SKM-1 treated with dmso at 0.1 percent for 144 hours (cell line): Measurements from ENCODE around the gene XAB2.

ENCODE experiments used
- DNase-seq: peaks from one replicate; lab custom pipeline; 2025; ENCODE audit not compliant: unreplicated experiment; lab: John Stamatoyannopoulos, UW

XAB2 gene

DNA sequence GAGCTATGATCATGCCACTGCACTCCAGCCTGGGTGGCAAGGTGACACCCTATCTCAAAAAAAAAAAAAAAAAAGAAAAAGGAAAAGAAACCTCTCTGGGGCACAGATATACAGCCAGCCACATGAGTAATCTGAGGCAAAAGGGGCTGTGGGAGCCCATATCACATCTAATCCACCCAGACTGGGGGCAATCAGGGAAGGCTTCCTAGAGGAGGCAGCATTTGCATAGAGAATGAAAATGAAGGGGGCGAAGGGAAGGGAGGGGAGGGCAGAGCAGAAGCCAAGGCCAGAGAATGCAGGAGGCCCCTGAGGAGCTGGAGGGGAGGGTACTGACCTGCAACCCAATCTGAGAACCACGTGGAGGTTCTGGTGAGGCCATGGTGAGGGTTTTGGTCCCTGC lies 20.8 kb upstream of the XAB2 start:
- DNase-seq = no peak

DNA sequence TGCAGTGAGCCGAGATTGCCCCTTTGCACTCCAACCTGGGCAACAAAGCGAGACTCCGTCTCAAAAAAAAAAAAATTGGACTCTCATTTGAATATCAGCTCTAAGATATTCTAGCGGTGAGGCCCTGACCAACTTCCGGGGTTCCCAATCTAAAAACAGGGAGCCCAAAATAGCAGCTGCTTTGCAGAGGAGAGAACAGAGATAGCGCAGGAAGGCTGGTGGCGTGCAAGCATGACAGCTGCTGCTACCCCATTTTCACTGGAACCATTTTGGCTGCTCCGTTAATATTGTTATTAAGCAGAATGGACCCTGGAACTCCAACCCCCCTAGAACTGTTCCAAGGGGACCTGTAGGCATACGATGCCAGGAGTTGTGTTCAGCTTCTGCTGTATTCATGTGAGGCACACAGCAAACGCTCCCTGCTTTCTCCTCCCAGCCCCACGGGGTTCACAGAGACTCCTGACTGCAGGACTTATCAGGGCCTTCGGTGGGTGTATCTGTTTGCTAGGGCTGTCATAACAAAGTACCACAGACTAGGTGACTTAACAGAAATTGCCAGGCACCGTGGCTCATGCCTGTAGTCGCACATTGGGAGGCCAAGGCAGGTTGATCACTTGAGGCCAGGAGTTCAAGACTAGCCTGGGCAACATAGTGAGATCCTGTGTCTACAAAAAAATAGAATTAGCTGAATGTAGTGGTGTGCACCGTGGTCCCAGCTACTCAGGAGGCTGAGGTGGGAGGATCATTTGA lies 19.1 kb upstream of the XAB2 start:
- DNase-seq = no peak

DNA sequence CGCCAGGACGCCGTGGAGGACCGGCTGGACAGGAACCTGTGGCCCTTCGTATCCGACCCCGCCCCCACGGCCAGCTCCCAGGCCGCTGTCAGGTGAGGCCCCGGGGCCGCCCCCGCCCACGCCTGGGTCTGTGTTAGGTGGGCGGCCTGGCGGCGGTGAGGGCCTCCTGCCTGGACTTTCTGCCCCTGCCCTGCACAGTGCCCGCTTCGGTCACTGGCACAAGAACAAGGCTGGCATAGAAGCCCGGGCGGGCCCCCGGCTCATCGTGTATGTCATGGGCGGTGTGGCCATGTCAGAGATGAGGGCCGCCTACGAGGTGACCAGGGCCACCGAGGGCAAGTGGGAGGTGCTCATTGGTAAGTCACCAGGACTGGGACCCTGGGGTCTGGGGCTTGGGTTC lies 17.8 kb upstream of the XAB2 start:
- no peak for DNase-seq

DNA sequence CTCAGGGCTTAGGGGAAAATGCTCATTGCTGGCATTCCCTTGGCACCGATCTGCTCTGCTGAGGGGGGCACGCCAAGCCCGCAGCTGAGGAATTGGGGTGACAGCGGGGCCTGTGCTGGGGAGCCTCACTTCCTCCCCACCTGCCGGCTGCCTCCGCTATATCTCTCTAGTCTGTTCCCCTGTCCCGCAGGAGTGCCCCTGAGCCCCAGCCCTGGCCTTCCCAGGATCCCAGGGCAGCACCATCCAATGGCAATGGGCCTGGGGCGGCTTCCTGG lies 17.0 kb upstream of the XAB2 start:
- no peak for DNase-seq

DNA sequence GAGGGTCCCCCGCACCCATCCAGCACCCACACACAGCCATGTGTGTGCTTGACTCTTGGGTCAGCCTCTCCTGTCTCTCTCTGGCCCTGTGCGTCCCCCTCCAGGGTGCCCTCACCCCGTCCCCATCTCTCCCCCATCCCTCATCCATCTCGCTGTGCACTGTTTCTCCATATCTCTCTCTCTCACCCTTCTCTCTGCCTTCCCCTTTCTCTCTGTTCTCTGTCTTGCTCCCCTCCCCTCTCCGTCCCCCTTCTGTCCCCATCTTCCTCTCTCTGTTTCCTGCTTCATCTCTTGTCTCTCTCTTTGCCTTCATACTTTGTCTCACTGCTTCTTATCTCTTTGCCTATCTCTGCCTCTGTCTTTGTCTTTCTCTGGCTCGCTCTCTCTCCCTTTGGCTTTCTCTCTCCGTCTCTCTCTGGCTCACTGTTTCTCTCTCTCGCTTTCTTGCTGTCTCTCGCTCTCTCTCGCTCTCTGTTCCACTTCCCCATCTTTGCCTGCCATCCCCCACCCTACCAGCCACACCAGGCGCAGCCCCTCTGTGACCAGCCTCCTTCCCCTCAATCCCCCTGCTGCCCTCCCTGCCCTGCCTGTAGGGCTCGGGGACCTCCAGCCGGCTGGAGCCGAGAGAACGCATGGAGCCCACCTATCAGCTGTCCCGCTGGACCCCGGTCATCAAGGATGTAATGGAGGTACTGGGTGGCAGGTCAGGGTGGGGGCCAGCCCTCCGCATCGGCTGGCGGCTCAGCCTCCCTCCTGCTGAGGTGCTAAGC lies 16.5 kb upstream of the XAB2 start:
- DNase-seq = peak; percentile 67

DNA sequence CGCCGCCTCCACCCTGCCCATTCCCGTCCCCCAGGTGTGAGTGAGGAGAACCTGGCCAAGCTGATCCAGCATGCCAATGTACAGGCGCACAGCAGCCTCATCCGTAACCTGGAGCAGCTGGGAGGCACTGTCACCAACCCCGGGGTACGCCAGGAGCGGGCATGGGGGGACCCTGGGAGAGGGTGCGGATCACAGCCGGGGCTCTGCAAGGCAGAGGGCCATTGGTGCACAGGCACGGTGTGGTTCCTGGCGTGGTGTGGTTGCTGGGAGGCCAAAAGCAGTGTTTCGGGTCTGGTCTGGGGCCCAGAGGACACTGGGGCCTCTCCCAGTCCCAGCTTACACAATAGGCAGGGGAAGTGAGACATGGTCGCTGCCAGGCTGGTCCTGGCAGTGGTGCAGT lies 15.8 kb upstream of the XAB2 start:
- DNase-seq = peak; percentile 73

DNA sequence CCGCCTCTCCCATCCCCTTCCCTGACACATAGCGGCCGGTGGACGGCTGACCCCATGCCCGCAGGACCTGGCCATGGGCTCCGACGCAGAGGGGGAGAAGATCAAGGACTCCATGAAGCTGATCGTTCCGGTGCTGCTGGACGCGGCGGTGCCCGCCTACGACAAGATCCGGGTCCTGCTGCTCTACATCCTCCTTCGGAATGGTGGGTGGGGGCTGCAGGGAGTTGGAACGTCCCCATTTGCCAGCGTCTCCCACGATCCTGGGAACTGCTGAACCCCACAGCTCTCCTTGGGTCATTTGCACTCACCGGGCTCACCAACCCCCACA lies 15.2 kb upstream of the XAB2 start:
- DNase-seq = no peak

DNA sequence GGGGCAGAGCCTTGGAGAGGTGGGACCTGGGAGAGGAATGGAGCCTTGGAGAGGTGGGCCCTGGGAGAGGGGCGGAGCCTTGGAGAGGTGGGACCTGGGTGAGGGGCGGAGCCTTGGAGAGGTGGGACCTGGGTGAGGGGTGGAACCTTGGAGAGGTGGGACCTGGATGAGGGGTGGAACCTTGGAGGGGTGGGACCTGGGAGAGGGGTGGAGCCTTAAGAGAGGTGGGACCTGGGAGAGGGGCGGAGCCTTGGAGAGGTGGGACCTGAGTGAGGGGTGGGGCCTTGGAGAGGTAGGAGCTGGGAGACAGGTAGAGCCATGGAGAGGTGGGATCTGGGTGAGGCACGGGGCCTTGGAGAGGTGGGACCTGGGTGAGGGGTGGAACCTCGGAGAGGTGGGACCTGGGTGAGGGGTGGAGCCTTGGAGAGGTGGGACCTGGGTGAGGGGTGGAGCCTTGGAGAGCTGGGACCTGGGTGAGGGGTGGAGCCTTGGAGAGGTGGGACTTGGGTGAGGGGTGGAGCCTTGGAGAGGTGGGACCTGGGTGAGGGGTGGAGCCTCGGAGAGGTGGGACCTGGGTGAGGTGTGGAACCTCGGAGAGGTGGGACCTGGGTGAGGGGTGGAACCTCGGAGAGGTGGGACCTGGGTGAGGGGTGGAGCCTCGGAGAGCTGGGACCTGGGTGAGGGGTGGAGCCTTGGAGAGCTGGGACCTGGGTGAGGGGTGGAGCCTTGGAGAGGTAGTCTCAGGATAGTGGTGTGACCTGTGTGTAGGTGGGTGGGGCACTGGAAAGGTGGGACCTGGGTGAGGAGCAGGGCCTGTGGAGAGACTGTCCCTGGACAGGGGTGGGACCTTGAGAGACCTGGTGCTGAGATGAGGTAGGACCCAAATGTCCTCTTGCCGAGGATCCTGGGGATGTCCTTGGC lies 14.5 kb upstream of the XAB2 start:
- peak; percentile 25 for DNase-seq

DNA sequence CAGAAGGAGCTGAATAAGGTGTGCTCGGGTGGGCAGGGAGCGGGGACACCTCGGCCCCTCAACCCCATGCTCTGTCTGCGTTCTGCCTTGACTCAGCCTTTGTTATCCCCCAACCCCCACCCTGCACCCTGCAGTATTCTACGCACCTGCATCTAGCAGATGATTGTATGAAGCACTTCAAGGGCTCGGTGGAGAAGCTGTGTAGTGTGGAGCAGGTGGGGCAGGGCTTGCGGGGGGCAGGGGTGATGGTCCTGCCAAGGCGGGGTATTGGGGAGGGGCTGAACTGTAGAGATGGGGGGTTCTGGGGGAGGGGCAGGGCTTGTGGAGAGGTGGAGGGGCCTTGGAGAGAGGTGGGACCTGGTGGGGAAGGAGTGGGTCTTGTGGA lies 13.7 kb upstream of the XAB2 start:
- no peak for DNase-seq

DNA sequence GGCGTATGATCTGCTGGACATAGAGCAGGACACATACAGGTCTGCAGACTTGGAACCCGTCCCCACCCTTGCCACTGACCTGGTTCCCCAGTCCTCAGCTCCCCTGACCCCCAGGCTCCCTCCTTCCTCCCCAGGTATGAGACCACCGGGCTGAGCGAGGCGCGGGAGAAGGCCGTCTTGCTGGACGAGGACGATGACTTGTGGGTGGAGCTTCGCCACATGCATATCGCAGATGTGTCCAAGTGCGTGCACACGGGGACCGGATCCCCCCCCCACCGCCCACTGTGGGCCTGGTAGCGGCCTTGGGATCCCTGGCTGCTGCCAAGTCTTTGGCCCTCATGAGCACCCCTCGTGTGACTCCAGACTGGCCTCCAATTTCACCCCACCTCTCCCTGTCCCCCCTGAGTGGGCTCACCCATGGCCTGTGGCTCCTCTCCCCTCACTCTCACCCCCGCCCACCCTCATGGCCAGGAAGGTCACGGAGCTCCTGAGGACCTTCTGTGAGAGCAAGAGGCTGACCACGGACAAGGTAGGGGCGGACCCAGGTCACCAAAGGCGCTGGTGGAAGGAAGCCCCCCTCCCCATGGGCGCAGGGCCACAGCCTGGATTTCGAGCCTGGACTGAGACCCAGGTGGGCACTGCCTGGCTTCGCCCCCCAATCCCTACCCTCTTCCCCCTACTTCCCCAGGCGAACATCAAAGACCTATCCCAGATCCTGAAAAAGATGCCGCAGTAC lies 13.1 kb upstream of the XAB2 start:
- no peak for DNase-seq

DNA sequence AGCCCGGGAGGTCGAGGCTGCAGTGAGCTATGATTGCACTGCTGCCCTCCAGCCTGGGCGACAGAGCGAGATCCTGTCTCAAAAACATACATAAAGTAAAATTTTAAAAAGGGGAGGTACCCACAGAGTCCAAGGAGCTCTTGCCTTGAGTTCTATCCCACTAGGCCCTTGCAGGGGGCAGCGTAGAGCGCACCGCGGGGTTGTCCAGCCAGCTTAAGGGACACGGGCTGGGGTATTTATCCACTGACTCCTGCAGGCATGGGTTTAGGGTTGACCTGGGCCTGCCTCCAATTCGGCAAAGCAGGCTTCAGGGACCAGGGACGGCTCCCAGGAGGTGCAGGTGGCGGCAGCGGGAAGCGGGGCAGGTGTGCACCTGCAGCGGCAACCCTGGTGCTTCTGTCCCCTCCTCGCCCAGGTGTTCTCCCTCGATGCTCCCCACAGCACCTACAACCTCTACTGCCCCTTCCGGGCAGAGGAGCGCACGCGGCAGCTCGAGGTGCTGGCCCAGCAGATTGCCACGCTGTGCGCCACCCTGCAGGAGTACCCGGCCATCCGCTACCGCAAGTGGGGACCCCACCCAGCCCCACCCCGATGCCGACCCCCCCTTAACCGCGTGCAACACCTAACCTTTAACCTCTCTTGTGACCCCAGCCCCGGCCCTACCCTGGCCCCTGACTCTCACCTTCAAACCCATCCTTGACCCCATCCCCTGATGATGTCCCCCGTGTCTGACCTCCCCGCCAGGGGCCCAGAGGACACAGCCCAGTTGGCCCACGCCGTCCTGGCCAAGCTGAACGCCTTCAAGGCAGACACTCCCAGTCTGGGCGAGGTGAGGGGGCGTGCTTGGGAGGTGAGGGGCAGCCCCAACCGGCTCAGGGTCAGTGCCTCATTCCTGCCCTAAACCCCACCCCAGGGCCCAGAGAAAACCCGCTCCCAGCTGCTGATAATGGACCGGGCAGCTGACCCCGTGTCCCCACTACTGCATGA lies 12.2 kb upstream of the XAB2 start:
- DNase-seq = no peak

DNA sequence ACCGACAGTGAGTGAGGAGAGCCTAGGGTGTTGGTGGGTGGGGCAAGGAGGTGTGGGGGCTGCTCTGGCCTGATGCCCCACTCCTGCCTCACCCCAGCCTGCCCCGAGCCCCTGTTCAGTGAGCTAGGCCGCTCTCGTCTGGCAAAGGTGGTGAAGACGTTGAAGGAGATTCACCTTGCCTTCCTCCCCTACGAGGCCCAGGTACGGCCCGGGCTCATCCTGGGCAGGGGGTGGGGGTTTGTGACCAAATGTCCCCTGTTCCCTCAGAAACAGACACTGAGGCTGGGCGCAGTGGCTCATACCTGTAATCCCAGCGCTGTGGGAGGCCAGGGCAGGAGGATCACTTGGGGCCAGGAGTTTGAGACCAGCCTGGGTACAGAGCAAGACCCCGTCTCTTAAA lies 11.5 kb upstream of the XAB2 start:
- no peak for DNase-seq

DNA sequence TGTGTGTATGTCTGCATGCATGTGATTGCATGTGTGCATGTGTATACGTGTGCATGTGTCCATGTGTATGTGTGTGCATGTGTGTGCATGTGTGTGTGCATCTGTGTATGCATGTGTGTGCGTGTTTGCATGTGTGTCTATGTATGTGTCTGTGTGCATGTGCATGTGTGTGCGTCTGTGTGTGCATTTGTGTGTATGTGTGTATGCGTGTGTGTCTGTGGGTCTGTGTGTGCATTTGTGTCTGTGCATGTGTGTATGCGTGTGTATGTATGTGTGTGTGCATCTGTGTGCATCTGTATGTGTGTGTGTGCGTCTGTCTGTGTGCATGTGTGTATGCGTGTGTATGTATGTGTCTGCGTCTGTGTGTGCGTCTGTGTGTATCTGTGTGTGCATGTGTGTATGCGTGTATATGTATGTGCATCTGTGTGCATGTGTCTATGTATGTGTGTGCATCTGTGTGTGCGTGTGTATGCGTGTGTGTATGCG lies 10.6 kb upstream of the XAB2 start:
- DNase-seq = no peak

DNA sequence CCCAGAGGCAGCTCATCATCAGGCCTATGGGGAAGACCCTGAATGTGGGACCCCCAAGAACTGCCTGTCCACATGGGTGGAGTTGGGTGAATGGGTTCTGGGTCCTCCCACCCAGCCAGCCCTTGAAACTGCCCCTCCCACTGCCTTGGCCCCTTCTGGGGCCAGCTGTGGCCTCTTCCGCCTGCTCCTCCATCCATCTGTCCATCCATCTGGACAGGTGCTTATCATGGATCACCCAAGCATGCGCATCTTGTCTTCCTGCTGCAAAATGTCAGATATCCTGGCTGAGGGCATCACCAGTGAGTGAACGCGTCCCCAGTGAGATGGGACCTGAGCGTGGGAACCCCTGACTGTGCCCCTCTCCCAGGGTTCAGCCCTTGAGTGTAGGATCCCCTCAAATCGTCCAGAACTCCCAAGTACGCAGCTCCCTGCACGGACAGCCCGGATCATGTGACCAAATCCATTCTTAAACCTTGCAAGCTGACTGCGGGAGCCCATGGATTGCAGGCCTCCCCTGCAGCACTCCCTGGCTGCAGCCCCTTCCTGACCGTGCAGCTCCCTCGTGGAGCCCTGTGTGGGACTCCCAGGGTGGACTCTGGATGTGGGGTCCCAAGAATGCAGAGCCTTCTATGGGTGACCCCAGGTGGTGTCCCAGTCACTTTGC lies 9.6 kb upstream of the XAB2 start:
- DNase-seq = no peak

DNA sequence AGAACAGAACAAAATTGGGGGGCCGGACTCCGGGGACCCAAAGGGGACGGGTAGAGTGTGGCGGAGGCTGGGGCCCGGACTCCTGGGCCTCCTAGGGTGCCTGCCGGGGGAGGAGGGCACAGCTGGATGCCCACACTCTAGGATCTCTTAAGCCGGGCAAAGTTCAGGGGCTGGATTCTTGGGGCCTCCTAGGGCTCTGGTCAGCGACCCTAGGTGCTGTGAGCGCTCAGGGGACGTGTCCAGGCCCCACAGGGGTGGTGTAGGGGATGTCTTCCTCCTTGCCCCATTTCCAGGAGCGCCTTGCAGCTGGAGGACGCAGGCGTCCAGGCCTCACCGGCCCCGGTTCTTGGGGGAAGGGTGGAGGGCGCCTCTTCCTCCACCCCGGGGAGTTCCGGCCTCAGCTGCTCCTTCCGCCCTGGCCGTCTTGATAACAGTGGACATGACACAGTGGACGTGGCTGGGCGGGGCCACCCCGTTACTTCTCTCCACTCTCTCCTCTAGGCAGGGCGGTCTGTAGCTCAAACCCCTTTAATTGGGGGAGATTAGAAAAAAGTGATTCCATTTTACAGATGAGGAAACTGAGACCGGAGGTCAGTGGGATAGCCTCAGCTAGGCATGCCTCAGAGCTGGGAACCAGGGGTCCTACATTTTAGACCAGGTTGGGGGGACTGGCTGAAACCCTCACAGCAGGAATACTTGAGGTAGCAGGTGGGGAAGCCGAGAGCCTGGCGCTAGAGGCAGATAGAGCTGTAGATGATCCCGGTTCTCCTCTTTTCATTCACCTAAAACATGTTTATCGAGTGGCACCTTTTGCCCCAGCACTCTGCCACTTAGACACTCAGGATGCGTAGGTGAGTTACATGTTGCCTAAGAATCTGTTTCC lies 8.3 kb upstream of the XAB2 start:
- no peak for DNase-seq

DNA sequence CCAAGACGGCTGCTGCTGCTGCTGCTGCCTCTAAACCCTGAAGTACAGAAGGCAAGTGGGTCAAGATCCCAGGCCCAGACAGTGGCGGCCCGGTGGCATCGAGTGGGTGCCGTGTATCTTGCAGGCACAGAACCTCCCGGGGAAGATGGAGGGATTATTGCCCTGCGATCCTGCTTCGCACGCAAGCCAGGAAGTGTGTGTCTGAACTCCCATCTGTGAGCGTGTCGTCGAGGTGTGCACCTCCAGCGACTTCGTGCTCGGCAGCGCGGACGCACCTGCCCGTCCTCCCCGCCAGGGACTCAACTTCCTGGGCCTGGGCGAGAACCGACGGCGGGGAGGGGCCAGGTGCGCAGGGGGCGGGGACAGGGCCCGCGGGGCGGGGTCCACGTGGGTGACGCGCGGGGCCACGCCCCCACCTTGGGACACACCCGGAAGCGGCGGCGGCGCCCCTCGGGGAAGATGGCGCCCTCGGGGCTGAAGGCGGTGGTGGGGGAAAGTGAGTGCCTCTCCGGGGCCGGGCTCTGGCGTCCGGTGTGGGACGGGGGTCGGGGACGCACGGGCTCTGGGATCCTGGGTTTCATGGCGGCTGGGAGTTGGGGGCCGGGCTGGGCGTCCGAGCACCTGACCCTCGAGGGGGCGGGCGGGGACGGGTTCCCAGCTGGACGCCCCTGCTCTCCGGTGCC lies 7.5 kb upstream of the XAB2 start, which contains the start of gene STXBP2:
Gene STXBP2, plus strand, starts transcription at position 420 of the 683 bp plus-strand sequence. Its CDS starts 40 bp downstream, at position 460.
- peak; percentile 31 for DNase-seq

DNA sequence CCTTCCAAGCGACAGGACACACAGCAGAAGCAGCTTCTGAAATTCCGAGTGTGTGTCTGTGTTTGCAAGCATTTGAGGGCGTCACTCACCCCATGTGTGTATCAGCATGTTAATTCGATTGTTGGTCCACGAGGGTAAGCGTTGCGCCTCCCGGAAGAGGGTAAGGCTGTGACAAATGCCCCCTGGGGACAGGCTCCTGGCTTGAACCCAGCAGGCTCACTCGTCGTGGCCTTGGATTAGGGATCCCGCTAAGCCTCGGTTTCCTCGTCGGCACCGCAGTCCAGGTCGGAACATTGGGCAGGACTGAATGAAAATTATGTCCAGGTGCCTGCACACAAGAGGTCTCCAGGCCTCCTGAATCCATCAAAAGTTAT lies 7.0 kb upstream of the XAB2 start:
- DNase-seq = no peak

DNA sequence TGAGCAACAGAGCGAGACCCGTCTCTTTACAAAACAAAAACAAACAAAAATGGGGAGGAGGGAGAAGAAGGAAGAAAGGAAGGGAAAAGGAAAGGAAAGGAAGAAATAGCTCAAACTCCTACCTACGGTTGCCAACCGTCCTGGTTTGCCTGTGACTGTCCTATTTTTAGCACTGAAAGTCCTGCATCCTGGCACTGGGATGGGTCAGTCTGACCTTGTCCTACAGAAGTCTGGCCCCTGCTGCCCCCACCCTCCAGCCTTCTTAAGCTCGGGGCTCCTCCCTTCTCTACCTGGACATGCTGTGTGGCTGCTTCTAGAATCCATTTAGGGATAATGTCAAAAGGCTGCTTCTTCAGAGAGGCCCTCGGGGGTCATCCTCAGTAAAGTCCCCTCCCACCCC lies 6.3 kb upstream of the XAB2 start:
- no peak for DNase-seq
